SK-N-SH treated with all-trans-retinoic acid at 6 μM for 48 hours (cell line): ENCODE measurements around the gene HK3.

Source experiments
- ATAC-seq: fragments of 200-7000 bp; cut with Tn5 transposase; 3 replicates; pipeline ENCODE4 v1.9.1; 2020; ENCODE audit warnings: mild to moderate bottlenecking, moderate library complexity
- ARNTL ChIP-seq: fragments of 450-650 bp; formaldehyde crosslinking; IDR thresholded peaks from 2 replicates; pipeline ENCODE4 v1.5.0; 2020; ENCODE audit warnings: low read depth, mild to moderate bottlenecking, moderate library complexity, borderline replicate concordance
- BACH2 ChIP-seq: fragments of 250-450 bp; sonication (Bioruptor Pico); IDR thresholded peaks from 2 replicates; pipeline ENCODE4 v1.9.0; 2021; ENCODE audit warnings: mild to moderate bottlenecking, borderline replicate concordance
- CSDC2 ChIP-seq: fragments of 250-450 bp; sonication (Bioruptor Pico); IDR thresholded peaks from 2 replicates; pipeline ENCODE4 v1.5.0; 2020; ENCODE audit warnings: mild to moderate bottlenecking, moderate library complexity
- ESRRG ChIP-seq: fragments of 250-450 bp; sonication (Bioruptor Pico); IDR thresholded peaks from 2 replicates; pipeline ENCODE4 v1.6.1; 2021; ENCODE audit warnings: mild to moderate bottlenecking
- GLIS3 ChIP-seq: fragments of 250-450 bp; sonication (Bioruptor Pico); IDR thresholded peaks from 2 replicates; pipeline ENCODE4 v1.5.0; 2020; ENCODE audit warnings: mild to moderate bottlenecking, moderate library complexity
- ISL1 ChIP-seq: fragments of 250-450 bp; sonication (Bioruptor Pico); IDR thresholded peaks from 2 replicates; pipeline ENCODE4 v2.1.2; 2022; ENCODE audit warnings: mild to moderate bottlenecking, moderate library complexity
- OSR1 ChIP-seq: fragments of 250-450 bp; sonication (Bioruptor Pico); IDR thresholded peaks from 2 replicates; pipeline ENCODE4 v1.8.0; 2022; ENCODE audit warnings: moderate library complexity, mild to moderate bottlenecking, inconsistent platforms
- PPARA ChIP-seq: fragments of 250-450 bp; sonication (Bioruptor Pico); IDR thresholded peaks from 2 replicates; pipeline ENCODE4 v1.5.0; 2020; ENCODE audit warnings: mild to moderate bottlenecking, borderline replicate concordance
- RARB ChIP-seq: fragments of 250-450 bp; sonication (Bioruptor Pico); IDR thresholded peaks from 2 replicates; pipeline ENCODE4 v1.8.0; 2021; ENCODE audit warnings: mild to moderate bottlenecking, moderate library complexity
- SNAI2 ChIP-seq: fragments of 250-450 bp; sonication (Bioruptor Pico); IDR thresholded peaks from 2 replicates; pipeline ENCODE4 v1.5.0; 2020; ENCODE audit warnings: mild to moderate bottlenecking, moderate library complexity
- TCF4 ChIP-seq: fragments of 250-450 bp; sonication (Bioruptor Pico); IDR thresholded peaks from 2 replicates; pipeline ENCODE4 v1.8.0; 2021; ENCODE audit warnings: mild to moderate bottlenecking, moderate library complexity, borderline replicate concordance
- TOX ChIP-seq: fragments of 250-450 bp; sonication (Bioruptor Pico); IDR thresholded peaks from 2 replicates; pipeline ENCODE4 v1.8.0; 2021; ENCODE audit warnings: mild to moderate bottlenecking, moderate library complexity, borderline replicate concordance
- ZC3H10 ChIP-seq: fragments of 250-450 bp; sonication (Bioruptor Pico); IDR thresholded peaks from 2 replicates; pipeline ENCODE4 v1.5.1; 2021; ENCODE audit warnings: mild to moderate bottlenecking, moderate library complexity
- ZFP3 ChIP-seq: fragments of 250-450 bp; sonication (Bioruptor Pico); IDR thresholded peaks from 2 replicates; pipeline ENCODE4 v1.5.0; 2020; ENCODE audit warnings: mild to moderate bottlenecking, moderate library complexity
- ZNF565 ChIP-seq: fragments of 450-650 bp; formaldehyde crosslinking; conservative IDR thresholded peaks from 2 replicates; pipeline ENCODE4 v1.5.0; 2020; ENCODE audit warnings: low read depth, mild to moderate bottlenecking, moderate library complexity
- ZNF70 ChIP-seq: fragments of 450-650 bp; formaldehyde crosslinking; IDR thresholded peaks from 2 replicates; pipeline ENCODE4 v1.5.0; 2020; ENCODE audit warnings: mild to moderate bottlenecking, moderate library complexity
- ZNF8 ChIP-seq: fragments of 450-650 bp; formaldehyde crosslinking; IDR thresholded peaks from 2 replicates; pipeline ENCODE4 v1.5.0; 2020; ENCODE audit warnings: mild to moderate bottlenecking, moderate library complexity
- TF ChIP-seq, protein P1 (sequence below): fragments of 250-450 bp; sonication (Bioruptor Pico); IDR thresholded peaks from 2 replicates; pipeline ENCODE4 v1.8.0; 2020; ENCODE audit warnings: mild to moderate bottlenecking, moderate library complexity, borderline replicate concordance
- TF ChIP-seq, protein P2 (sequence below): fragments of 250-450 bp; sonication (Bioruptor Pico); IDR thresholded peaks from 2 replicates; pipeline ENCODE4 v1.5.1; 2020; ENCODE audit warnings: low read depth, mild to moderate bottlenecking, moderate library complexity
- TF ChIP-seq, protein P3 (sequence below): fragments of 250-450 bp; sonication (Bioruptor Pico); IDR thresholded peaks from 2 replicates; pipeline ENCODE4 v1.5.1; 2021; ENCODE audit warnings: mild to moderate bottlenecking, moderate library complexity
- TF ChIP-seq, protein P4 (sequence below): fragments of 250-450 bp; sonication (Bioruptor Pico); IDR thresholded peaks from 2 replicates; pipeline ENCODE4 v1.5.0; 2020; ENCODE audit warnings: mild to moderate bottlenecking, moderate library complexity

HK3 gene

DNA sequence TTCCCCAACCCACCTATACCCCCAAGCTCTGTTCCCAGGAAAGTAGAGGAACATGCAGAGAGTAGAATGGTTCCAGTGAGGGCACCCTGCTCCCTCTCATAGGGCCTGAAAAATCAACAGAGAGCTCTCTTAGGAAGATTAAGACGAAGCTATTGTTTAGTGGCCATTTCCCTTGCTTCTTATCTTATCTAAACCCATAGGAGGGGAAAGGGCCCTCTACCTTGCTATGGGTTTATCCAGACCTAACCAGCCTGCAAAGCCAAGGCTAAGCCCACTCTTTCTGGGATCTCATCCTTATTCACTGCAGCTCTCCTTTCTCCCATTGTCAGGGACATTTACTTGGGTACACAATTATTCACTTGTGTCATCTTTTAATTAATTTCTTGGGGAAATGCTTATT, 39.3 kb upstream of the HK3 start:
- ATAC-seq: no peak
- TF ChIP-seq, protein P1, sequence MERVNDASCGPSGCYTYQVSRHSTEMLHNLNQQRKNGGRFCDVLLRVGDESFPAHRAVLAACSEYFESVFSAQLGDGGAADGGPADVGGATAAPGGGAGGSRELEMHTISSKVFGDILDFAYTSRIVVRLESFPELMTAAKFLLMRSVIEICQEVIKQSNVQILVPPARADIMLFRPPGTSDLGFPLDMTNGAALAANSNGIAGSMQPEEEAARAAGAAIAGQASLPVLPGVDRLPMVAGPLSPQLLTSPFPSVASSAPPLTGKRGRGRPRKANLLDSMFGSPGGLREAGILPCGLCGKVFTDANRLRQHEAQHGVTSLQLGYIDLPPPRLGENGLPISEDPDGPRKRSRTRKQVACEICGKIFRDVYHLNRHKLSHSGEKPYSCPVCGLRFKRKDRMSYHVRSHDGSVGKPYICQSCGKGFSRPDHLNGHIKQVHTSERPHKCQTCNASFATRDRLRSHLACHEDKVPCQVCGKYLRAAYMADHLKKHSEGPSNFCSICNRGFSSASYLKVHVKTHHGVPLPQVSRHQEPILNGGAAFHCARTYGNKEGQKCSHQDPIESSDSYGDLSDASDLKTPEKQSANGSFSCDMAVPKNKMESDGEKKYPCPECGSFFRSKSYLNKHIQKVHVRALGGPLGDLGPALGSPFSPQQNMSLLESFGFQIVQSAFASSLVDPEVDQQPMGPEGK (CRISPR knock-in tag): no peak
- no peak for TF ChIP-seq CSDC2
- TF ChIP-seq ESRRG (CRISPR knock-in tag): no peak
- no peak for TF ChIP-seq ZC3H10 (CRISPR knock-in tag)
- TF ChIP-seq, protein P2, sequence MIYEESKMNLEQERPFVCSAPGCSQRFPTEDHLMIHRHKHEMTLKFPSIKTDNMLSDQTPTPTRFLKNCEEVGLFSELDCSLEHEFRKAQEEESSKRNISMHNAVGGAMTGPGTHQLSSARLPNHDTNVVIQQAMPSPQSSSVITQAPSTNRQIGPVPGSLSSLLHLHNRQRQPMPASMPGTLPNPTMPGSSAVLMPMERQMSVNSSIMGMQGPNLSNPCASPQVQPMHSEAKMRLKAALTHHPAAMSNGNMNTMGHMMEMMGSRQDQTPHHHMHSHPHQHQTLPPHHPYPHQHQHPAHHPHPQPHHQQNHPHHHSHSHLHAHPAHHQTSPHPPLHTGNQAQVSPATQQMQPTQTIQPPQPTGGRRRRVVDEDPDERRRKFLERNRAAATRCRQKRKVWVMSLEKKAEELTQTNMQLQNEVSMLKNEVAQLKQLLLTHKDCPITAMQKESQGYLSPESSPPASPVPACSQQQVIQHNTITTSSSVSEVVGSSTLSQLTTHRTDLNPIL (CRISPR knock-in tag): no peak
- no peak for TF ChIP-seq ARNTL (CRISPR knock-in tag)
- TF ChIP-seq TCF4 (CRISPR knock-in tag): no peak
- no peak for TF ChIP-seq OSR1 (CRISPR knock-in tag)
- no peak for TF ChIP-seq PPARA (CRISPR knock-in tag)
- no peak for TF ChIP-seq ZNF565
- TF ChIP-seq, protein P3, sequence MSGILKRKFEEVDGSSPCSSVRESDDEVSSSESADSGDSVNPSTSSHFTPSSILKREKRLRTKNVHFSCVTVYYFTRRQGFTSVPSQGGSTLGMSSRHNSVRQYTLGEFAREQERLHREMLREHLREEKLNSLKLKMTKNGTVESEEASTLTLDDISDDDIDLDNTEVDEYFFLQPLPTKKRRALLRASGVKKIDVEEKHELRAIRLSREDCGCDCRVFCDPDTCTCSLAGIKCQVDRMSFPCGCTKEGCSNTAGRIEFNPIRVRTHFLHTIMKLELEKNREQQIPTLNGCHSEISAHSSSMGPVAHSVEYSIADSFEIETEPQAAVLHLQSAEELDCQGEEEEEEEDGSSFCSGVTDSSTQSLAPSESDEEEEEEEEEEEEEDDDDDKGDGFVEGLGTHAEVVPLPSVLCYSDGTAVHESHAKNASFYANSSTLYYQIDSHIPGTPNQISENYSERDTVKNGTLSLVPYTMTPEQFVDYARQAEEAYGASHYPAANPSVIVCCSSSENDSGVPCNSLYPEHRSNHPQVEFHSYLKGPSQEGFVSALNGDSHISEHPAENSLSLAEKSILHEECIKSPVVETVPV: no peak
- no peak for TF ChIP-seq ZNF8
- TF ChIP-seq ZFP3 (CRISPR knock-in tag): no peak
- no peak for TF ChIP-seq ZNF70 (CRISPR knock-in tag)
- TF ChIP-seq, protein P4, sequence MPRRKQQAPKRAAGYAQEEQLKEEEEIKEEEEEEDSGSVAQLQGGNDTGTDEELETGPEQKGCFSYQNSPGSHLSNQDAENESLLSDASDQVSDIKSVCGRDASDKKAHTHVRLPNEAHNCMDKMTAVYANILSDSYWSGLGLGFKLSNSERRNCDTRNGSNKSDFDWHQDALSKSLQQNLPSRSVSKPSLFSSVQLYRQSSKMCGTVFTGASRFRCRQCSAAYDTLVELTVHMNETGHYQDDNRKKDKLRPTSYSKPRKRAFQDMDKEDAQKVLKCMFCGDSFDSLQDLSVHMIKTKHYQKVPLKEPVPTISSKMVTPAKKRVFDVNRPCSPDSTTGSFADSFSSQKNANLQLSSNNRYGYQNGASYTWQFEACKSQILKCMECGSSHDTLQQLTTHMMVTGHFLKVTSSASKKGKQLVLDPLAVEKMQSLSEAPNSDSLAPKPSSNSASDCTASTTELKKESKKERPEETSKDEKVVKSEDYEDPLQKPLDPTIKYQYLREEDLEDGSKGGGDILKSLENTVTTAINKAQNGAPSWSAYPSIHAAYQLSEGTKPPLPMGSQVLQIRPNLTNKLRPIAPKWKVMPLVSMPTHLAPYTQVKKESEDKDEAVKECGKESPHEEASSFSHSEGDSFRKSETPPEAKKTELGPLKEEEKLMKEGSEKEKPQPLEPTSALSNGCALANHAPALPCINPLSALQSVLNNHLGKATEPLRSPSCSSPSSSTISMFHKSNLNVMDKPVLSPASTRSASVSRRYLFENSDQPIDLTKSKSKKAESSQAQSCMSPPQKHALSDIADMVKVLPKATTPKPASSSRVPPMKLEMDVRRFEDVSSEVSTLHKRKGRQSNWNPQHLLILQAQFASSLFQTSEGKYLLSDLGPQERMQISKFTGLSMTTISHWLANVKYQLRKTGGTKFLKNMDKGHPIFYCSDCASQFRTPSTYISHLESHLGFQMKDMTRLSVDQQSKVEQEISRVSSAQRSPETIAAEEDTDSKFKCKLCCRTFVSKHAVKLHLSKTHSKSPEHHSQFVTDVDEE (CRISPR knock-in tag): no peak
- no peak for TF ChIP-seq BACH2 (CRISPR knock-in tag)
- no peak for TF ChIP-seq GLIS3 (CRISPR knock-in tag)
- TF ChIP-seq SNAI2 (CRISPR knock-in tag): no peak
- TF ChIP-seq RARB (CRISPR knock-in tag): no peak
- no peak for TF ChIP-seq ISL1 (CRISPR knock-in tag)

DNA sequence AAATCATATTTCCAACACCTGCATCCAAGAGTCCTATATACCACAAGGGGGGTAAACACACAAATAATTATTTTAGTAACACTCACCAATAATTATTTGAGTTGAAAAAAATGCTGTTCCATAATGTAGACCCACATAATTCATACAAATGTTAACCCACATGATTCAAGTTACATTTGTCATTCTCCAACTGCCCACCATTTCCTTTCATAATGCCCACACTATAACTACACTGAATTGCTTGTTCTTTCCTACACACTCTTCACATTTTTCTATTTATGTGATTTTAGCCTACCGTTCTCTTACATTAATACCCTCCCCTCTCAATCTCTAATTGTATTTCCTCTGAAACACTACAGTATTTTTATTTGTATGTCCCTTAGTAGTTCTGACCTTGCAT, 35.9 kb upstream of the HK3 start:
- no peak for ATAC-seq
- TF ChIP-seq TCF4 (CRISPR knock-in tag) (no peak), GLIS3 (CRISPR knock-in tag) (no peak), OSR1 (CRISPR knock-in tag) (no peak), TOX (no peak), ZNF8 (no peak), SNAI2 (CRISPR knock-in tag) (no peak), ESRRG (CRISPR knock-in tag) (no peak), RARB (CRISPR knock-in tag) (no peak), ZNF565 (no peak), BACH2 (CRISPR knock-in tag) (no peak)
- TF ChIP-seq, protein P3: no peak
- TF ChIP-seq, protein P4 (CRISPR knock-in tag): no peak
